Fibroblast of mammary gland (primary cell): ENCODE results near the gene SARNP.

Source experiments
- DNase-seq: peaks from one replicate; pipeline ENCODE4 v3.0.0-alpha.2; 2010; ENCODE audit warnings: low read depth
- H3K4me3 ChIP-seq: 2 replicates; pipeline ENCODE4 v1.5.1; 2011; ENCODE audit warnings: low read depth, mild to moderate bottlenecking, low read length, moderate library complexity; ENCODE audit not compliant: control insufficient read depth
- CTCF ChIP-seq: conservative IDR thresholded peaks from 2 replicates; pipeline ENCODE4 v1.5.1; 2011; ENCODE audit warnings: low read depth, low read length, inconsistent platforms; ENCODE audit not compliant: control insufficient read depth, insufficient read depth

SARNP gene

GRCh38 chr12:55720894-55721444 is 96.6 kb downstream of the SARNP start:
- H3K4me3 ChIP-seq = peak overlapping the region; percentile 56
- TF ChIP-seq CTCF = peak; percentile 66
- DNase-seq = peak; percentile 98

DNA sequence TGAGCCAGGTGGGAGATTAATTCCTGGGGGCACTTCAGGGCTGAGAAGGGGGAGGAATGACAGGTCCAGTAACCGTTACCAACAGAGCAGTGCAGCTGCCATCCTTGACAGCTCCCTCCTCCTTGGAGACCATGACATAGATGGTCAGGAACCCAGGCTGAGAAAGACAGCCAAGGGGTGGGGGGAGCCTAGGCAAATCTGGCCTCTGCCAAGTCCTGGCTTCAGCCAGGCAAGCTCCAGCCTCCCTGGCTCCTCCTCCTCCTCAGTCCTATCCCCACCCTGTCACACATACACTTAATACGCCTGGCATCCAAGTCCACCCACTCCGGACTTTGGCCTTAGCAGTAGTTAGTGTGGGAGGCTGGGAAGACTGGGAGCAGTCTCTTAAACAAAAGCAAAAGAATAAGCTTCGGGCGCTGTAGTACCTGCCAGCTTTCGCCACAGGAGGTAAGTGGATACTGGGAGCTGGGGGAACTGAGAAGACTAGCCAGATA is 97.4 kb downstream of the SARNP start, which contains the start of gene RDH5:
TSS of gene RDH5 (plus strand) at position 323 of the 494 bp plus-strand sequence. CDS start 792 bp downstream, outside the sequence.
- peak; percentile 96 for DNase-seq
- H3K4me3 ChIP-seq = peak within 1 kb of the TSS; percentile 56
- TF ChIP-seq CTCF = no peak

GRCh38 chr12:55719371-55719770 is 98.2 kb downstream of the SARNP start:
- DNase-seq = no peak
- no peak overlapping the region for H3K4me3 ChIP-seq
- no peak for TF ChIP-seq CTCF

GRCh38 chr12:55718624-55719275 is 98.8 kb downstream of the SARNP start:
- TF ChIP-seq CTCF = no peak
- DNase-seq = peak; percentile 82
- H3K4me3 ChIP-seq = no peak overlapping the region

DNA sequence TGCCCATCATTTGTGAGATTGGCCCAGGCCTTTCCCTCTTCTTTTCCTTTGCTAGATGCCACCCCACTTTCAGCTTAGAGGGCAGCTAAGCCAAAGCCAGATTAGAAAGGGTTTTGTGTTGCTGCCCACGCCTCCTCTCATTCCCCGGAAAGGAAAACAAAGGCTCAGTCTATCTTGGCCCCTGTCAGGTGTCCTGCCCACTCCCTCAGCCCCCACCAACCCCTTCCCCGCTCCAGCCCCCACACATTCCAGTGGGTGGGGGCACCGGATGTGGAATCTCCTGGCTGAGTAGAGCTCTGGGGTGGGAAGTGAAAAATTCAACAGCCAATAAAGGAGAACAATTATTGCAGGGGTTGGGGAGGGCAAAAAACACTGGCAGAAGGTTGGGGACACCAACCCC is 99.5 kb downstream of the SARNP start:
- DNase-seq = no peak
- no peak for TF ChIP-seq CTCF
- no peak overlapping the region for H3K4me3 ChIP-seq

DNA sequence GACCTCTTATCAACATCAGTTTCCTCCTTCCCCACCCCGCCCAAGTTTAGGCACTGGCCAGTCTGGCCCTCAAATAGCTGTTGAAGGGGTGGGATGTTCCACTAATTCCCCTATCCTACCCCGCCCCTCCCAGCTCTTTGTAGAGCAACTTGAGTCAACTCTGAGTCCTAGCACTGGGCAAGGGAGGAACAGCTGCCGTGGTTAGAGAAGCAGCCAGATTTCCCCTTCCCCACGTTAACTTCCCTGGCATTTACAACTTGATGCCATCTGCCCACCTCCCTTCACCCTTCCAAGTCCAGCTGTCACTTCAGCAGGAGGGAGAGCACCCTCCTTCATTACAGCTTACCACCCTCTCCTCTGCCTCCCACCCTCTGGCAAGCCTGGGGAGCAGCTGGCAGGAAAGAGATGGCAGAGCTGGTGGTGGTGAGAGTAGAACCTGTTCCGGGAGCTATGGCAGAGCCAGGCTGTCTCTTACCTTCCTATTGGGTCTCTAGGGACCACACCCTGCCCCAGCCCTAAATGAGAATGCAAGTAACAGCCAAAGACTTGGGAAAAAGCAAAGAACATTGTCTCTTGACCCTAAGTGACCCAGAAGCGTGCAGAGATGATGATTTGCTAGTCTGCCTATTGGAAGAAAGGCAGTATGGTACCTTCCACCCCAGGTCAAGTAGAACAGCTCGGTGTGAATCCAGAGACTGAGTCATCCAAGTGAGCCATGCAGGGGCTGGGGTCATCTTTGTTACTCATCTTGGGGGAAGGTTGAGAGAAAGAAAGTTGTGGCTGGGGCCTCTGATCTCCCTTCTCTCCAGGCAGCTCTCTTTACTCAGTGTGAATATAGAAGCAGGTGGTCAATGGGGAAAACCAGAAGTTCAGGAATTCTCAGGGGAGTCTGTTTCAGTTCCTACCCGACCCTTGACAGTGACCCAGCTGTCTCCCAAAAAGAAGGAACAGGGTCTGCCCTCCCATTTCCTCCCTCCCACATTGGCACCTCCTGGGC is 100.2 kb downstream of the SARNP start:
- peak overlapping the region; percentile 73 for H3K4me3 ChIP-seq
- peak; percentile 94 for DNase-seq
- TF ChIP-seq CTCF = no peak
